Glutamatergic neuron (in vitro differentiated cells): ENCODE data around the gene MUC5AC. TPM values are rescaled to one million over a fixed set of nuclear protein-coding genes. Genes with fewer than 3 reads are reported as not detected.

Source experiments
- DNase-seq: peaks from one replicate; pipeline ENCODE4 v3.0.0; 2022
- H3K27ac Mint-ChIP-seq: one replicate; pipeline ENCODE4 v1.8.0; 2020; ENCODE audit warnings: mild to moderate bottlenecking, mixed read lengths, inconsistent platforms; ENCODE audit not compliant: unreplicated experiment
- H3K27me3 Mint-ChIP-seq: one replicate; pipeline ENCODE4 v1.8.0; 2020; ENCODE audit warnings: mild to moderate bottlenecking, moderate library complexity, mixed read lengths, inconsistent platforms; ENCODE audit not compliant: unreplicated experiment
- H3K36me3 Mint-ChIP-seq: one replicate; pipeline ENCODE4 v1.8.0; 2020; ENCODE audit warnings: mild to moderate bottlenecking, mixed read lengths, inconsistent platforms; ENCODE audit not compliant: unreplicated experiment
- H3K4me1 Mint-ChIP-seq: one replicate; pipeline ENCODE4 v1.8.0; 2020; ENCODE audit warnings: mild to moderate bottlenecking, low read depth, mixed read lengths, inconsistent platforms; ENCODE audit not compliant: unreplicated experiment
- H3K4me3 Mint-ChIP-seq: one replicate; pipeline ENCODE4 v1.8.0; 2020; ENCODE audit warnings: mild to moderate bottlenecking, mixed read lengths, inconsistent platforms; ENCODE audit not compliant: unreplicated experiment
- H3K9me3 Mint-ChIP-seq: one replicate; pipeline ENCODE4 v1.8.0; 2020; ENCODE audit warnings: mild to moderate bottlenecking, moderate library complexity, mixed read lengths, inconsistent platforms; ENCODE audit not compliant: unreplicated experiment
- total RNA-seq: library from RNA; stranded (reverse); fragmentation: NEBNext Ultra II Directional; extraction: Animal tissue kit (Norgen Biotek cat#: 25700); gene quantifications from one replicate; pipeline ENCODE4 v1.2.1, GENCODE V29; 2021; ENCODE audit not compliant: unreplicated experiment
- TF ChIP-seq, protein P1 (sequence below): fragments of 200-600 bp; sonication (generic); IDR thresholded peaks from one replicate; pipeline ENCODE4 v1.5.0; 2021; ENCODE audit not compliant: partially characterized antibody, unreplicated experiment

The MUC5AC gene
- total RNA-seq, 1 donor from 2014 or later = not detected

DNA sequence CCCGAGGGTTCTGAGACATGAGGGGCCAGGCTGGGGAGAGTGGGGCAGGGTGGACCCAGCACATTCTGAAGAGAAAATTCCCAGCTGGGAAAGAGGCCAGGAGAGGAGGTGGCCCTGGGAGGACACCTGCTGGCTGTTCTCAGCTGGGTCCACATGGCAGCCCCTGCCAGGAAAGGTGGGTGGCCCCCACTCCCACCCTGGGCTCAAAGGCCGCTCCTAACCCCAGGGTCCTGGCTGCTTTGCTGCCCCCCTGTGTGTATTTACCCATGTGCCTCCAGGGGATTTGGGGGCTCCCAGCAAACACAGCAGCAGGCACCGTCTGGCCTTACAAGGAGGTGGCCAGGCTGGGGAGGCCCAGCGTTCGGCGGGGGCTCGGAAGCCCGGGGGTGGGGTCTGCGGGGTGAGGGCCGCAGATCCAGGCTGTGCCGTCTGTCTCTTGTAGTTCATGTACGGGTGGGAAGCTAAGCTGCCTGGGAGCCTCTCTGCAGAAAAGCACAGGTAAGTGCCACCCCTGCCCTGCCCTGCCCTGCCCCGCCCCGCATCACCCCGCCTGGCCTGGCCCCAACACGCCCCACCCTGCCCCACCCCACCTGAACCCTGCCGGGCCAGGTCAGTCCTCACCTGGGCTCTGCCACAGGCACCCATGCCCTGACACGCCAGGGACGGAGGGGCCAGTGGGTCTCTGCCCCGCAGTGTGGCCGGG lies 75.7 kb downstream of the MUC5AC start:
- peak; percentile 24 for DNase-seq
- Mint-ChIP-seq H3K4me3 (no peak overlapping the region), H3K27me3 (peaks cover 2% of the 10 kb centered on the region)

DNA sequence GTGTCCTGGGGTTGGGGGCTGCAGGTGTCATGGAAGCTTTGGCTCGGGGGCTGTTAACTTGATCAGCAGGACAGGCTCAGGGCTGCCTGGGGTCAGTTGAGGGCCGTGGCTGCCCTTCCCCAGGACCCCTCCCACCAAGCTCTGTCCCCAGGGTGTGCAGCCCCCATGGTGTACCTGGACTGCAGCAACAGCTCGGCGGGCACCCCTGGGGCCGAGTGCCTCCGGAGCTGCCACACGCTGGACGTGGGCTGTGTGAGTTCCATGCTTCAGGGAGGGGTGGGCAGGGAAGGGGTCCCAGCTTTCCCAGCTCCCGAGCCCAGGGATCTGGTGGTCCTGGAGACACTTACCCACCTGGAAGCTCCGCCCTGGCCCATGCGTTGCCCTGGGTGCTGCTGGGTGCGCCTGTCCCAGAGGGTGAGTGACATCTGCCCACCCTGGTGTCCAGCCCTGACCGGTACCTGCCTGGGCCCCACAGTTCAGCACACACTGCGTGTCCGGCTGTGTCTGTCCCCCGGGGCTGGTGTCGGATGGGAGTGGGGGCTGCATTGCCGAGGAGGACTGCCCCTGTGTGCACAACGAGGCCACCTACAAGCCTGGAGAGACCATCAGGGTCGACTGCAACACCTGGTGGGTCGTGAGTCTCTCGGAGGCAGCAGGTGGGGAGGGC lies 76.4 kb downstream of the MUC5AC start:
- peaks cover 2% of the 10 kb centered on the region for H3K27me3 Mint-ChIP-seq
- H3K27ac Mint-ChIP-seq = no peak overlapping the region
- no peaks in the 10 kb centered on the region for H3K9me3 Mint-ChIP-seq
- DNase-seq = peak; percentile 16
- no peaks in the 10 kb centered on the region for H3K36me3 Mint-ChIP-seq
- no peaks in the 10 kb centered on the region for H3K4me1 Mint-ChIP-seq
- no peak overlapping the region for H3K4me3 Mint-ChIP-seq
- TF ChIP-seq, protein P1, sequence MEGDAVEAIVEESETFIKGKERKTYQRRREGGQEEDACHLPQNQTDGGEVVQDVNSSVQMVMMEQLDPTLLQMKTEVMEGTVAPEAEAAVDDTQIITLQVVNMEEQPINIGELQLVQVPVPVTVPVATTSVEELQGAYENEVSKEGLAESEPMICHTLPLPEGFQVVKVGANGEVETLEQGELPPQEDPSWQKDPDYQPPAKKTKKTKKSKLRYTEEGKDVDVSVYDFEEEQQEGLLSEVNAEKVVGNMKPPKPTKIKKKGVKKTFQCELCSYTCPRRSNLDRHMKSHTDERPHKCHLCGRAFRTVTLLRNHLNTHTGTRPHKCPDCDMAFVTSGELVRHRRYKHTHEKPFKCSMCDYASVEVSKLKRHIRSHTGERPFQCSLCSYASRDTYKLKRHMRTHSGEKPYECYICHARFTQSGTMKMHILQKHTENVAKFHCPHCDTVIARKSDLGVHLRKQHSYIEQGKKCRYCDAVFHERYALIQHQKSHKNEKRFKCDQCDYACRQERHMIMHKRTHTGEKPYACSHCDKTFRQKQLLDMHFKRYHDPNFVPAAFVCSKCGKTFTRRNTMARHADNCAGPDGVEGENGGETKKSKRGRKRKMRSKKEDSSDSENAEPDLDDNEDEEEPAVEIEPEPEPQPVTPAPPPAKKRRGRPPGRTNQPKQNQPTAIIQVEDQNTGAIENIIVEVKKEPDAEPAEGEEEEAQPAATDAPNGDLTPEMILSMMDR = no peak

More for the DNA sequence above, 75.7 kb downstream of the MUC5AC start:
- H3K36me3 Mint-ChIP-seq = no peaks in the 10 kb centered on the region
- no peak overlapping the region for H3K27ac Mint-ChIP-seq
- TF ChIP-seq, protein P1 = no peak
- H3K9me3 Mint-ChIP-seq = no peaks in the 10 kb centered on the region
- no peaks in the 10 kb centered on the region for H3K4me1 Mint-ChIP-seq

- TF ChIP-seq, protein P1 = no peak
- peak; percentile 17 for DNase-seq
Measured at GRCh38 chr11:1234771-1235305, 77.1 kb downstream of the MUC5AC start.

GRCh38 chr11:1235306-1235900 lies 77.7 kb downstream of the MUC5AC start:
- Mint-ChIP-seq H3K27ac (no peak overlapping the region), H3K36me3 (no peaks in the 10 kb centered on the region), H3K4me3 (no peak overlapping the region), H3K9me3 (no peaks in the 10 kb centered on the region), H3K4me1 (no peaks in the 10 kb centered on the region), H3K27me3 (peaks cover 2% of the 10 kb centered on the region)
- peak; percentile 28 for DNase-seq
- TF ChIP-seq, protein P1 = no peak

More at GRCh38 chr11:1234771-1235305, 77.1 kb downstream of the MUC5AC start:
- Mint-ChIP-seq H3K27ac (no peak overlapping the region), H3K4me1 (no peaks in the 10 kb centered on the region), H3K36me3 (no peaks in the 10 kb centered on the region), H3K4me3 (no peak overlapping the region), H3K9me3 (no peaks in the 10 kb centered on the region), H3K27me3 (peaks cover 2% of the 10 kb centered on the region)
